PC-9 (cell line): ENCODE data around the gene CLPSL2. TPM values are rescaled to one million over a fixed set of nuclear protein-coding genes. Genes with fewer than 3 reads are reported as not detected.

Experiments
- BruUV-seq: library from RNA; stranded (reverse); fragments of 400-500 nt; replicated peaks from 2 replicates; lab custom pipeline; 2021; lab: Mats Ljungman, UMichigan
- CTCF ChIA-PET: fragments of 300-600 bp; sonication (Branson Sonifier 250); formaldehyde crosslinking; loops from one replicate; lab custom pipeline; 2022; ENCODE audit warnings: antibody characterized with exemption; lab: Charles Lee
- POLR2A ChIA-PET: fragments of 300-600 bp; sonication (Branson Sonifier 250); formaldehyde crosslinking; loops from one replicate; lab custom pipeline; 2022; ENCODE audit warnings: antibody characterized with exemption; ENCODE audit not compliant: unreplicated experiment; lab: Charles Lee
- DNase-seq, 2 experiments: peaks; one replicate each; pipeline versions ENCODE4 v3.0.0 to v3.0.0-alpha.2; 2015 to 2022; ENCODE audit warnings: mixed read lengths in 1 of 2
- H2AFZ ChIP-seq: fragments of 200-600 bp; sonication (generic); 2 replicates; pipeline ENCODE4 v1.8.1; 2017; ENCODE audit warnings: antibody characterized with exemption
- H3F3A ChIP-seq: fragments of 200-600 bp; sonication (generic); 2 replicates; pipeline ENCODE4 v1.8.1; 2017; ENCODE audit warnings: antibody characterized with exemption, mild to moderate bottlenecking, low read depth; ENCODE audit not compliant: insufficient read depth
- H3K27ac ChIP-seq: fragments of 200-600 bp; sonication (generic); 2 replicates; pipeline ENCODE4 v1.6.1; 2016; ENCODE audit warnings: mixed run types
- H3K27me3 ChIP-seq: fragments of 200-600 bp; sonication (generic); 2 replicates; pipeline ENCODE4 v1.6.1; 2016; ENCODE audit warnings: low read depth, mixed run types; ENCODE audit not compliant: insufficient read depth
- H3K36me3 ChIP-seq: fragments of 200-600 bp; sonication (generic); 2 replicates; pipeline ENCODE4 v1.6.1; 2016; ENCODE audit warnings: low read depth, mixed run types
- H3K4me1 ChIP-seq: fragments of 200-600 bp; sonication (generic); replicated peaks from 2 replicates; pipeline ENCODE4 v1.6.1; 2016; ENCODE audit warnings: mixed run types; ENCODE audit not compliant: insufficient read depth
- H3K4me2 ChIP-seq: fragments of 200-600 bp; sonication (generic); 2 replicates; pipeline ENCODE4 v1.6.1; 2017; ENCODE audit warnings: mixed run types
- H3K4me3 ChIP-seq: fragments of 200-600 bp; sonication (generic); 2 replicates; pipeline ENCODE4 v1.6.1; 2016; ENCODE audit warnings: mixed run types
- H3K79me2 ChIP-seq: fragments of 200-600 bp; sonication (generic); 2 replicates; pipeline ENCODE4 v1.6.1; 2017; ENCODE audit warnings: low read depth, mixed run types
- H3K9me2 ChIP-seq: fragments of 200-600 bp; sonication (generic); 2 replicates; pipeline ENCODE4 v1.8.1; 2017; ENCODE audit warnings: mild to moderate bottlenecking; ENCODE audit not compliant: insufficient read depth
- H3K9me3 ChIP-seq: fragments of 200-600 bp; sonication (generic); 2 replicates; pipeline ENCODE4 v1.8.1; 2016; ENCODE audit warnings: low read depth; ENCODE audit not compliant: insufficient read depth
- H4K20me1 ChIP-seq: fragments of 200-600 bp; sonication (generic); 2 replicates; pipeline ENCODE4 v1.8.1; 2017; ENCODE audit not compliant: insufficient read depth
- CTCF ChIP-seq: fragments of 200-600 bp; sonication (generic); conservative IDR thresholded peaks from 2 replicates; pipeline ENCODE4 v1.6.1; 2017; ENCODE audit warnings: mixed run types, antibody characterized with exemption, mild to moderate bottlenecking, moderate library complexity
- EZH2 ChIP-seq: fragments of 200-600 bp; sonication (generic); IDR thresholded peaks from 2 replicates; pipeline ENCODE4 v1.8.0; 2017; ENCODE audit warnings: antibody characterized with exemption, low read depth
- intact Hi-C: fragments of 100-400 bp; cut with micrococcal nuclease; formaldehyde crosslinking; loops from one replicate; pipeline ENCODE4 v1.10.0; 2022; ENCODE audit not compliant: unreplicated experiment
- total RNA-seq: library from RNA; stranded (reverse); gene quantifications from 2 replicates; pipeline ENCODE4 v1.2.3, GENCODE V29; 2021

CLPSL2 gene
- total RNA-seq, 1 experiment from 2014 or later, result 0.76 TPM

DNA sequence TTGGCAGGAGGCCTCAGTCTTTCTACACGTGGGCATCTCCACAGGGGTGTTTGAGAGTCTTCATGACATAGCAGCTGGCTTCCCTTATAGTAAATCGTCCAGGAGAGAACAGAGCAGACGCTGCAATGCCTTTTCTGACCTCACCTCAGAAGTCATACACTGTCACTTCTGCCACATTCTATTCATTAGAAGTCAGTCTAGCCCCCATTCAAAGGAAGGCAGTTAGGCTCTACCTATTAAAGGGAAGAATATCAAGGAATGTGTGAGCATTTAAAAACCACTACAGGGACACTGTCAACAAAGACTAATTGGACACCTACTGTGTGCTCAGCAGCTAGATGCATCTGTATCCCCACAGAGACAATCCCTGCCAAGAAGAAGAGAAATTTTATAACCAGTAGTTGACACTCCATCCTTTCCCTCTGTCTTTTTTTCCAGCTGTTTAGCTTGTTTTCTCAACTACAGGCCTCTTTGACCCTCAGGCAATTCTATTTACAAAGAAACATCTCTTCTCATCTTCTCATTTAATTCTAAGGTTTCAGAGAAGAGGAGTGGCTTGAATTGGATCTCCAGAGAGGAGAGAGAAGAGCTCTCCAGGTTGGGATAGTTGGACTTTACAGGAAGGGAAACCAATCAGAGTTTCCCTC is 21.0 kb upstream of the CLPSL2 start:
- H3K79me2 ChIP-seq, result no peaks in the 10 kb centered on the region
- CTCF ChIA-PET, result interaction anchor here (0.5 kb wide), 1 partner anchor 233 kb away, joined by 5 read pairs; no protein-coding TSS in a partner anchor
- TF ChIP-seq CTCF, result no peak
- no peak for TF ChIP-seq EZH2
- no TSS peak for BruUV-seq
- peaks cover 13% of the 10 kb centered on the region for H3K4me1 ChIP-seq
- H2AFZ ChIP-seq, result no peak overlapping the region
- H3K4me2 ChIP-seq, result 0 out of 2 replicates have a peak overlapping the region, but pooled peaks have one; percentile 15
- no peak overlapping the region for H3K27ac ChIP-seq
- intact Hi-C loops, result no loop called here
- no peaks in the 10 kb centered on the region for H3K9me3 ChIP-seq
- DNase-seq, result no peak
- POLR2A ChIA-PET, result no interaction called here
- no peak overlapping the region for H3K4me3 ChIP-seq
- peaks cover 14% of the 10 kb centered on the region for H3F3A ChIP-seq
- H4K20me1 ChIP-seq, result no peaks in the 10 kb centered on the region
- H3K36me3 ChIP-seq, result no peaks in the 10 kb centered on the region
- no peaks in the 10 kb centered on the region for H3K27me3 ChIP-seq
- no peaks in the 10 kb centered on the region for H3K9me2 ChIP-seq

DNA sequence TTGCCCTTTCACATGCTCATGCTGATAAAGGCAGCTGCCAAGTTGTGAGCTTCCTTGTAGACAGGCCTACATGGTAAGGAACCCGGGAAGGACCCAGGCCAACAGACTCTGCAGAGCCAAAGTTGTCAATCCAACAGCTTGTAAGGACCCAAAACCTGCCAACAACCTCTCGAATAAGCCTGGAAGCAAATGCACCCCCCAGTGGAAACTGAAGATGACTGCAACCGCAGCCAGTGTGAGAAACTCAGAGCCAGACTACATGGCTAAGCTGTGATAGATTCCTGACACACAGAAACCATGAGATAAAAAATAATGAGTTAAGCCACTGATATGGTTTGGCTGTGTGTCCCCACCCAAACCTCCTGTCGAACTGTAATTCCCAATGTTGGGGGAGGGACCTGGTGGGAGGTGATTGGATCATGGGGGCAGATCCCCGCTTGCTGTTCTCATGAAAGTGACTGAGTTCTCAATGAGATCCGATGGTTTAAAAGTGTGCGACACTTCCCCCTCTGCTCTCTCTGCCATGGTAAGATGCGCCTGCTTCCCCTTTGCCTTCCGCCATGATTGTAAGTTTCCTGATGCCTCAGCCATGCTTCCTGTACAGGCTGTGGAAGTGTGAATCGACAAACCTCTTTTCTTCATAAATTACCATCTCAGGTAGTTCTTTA is 18.8 kb upstream of the CLPSL2 start:
- Histone ChIP-seq H3K4me2 (no peak overlapping the region), H2AFZ (no peak overlapping the region), H3K27ac (no peak overlapping the region), H3K36me3 (no peaks in the 10 kb centered on the region), H3F3A (peaks cover 14% of the 10 kb centered on the region), H4K20me1 (no peaks in the 10 kb centered on the region), H3K9me2 (no peaks in the 10 kb centered on the region), H3K4me3 (no peak overlapping the region), H3K27me3 (no peaks in the 10 kb centered on the region), H3K9me3 (no peaks in the 10 kb centered on the region), H3K79me2 (no peaks in the 10 kb centered on the region), H3K4me1 (peaks cover 13% of the 10 kb centered on the region)
- intact Hi-C loops, result no loop called here
- TF ChIP-seq CTCF (peak; percentile 48; the same call in 1 of the 2 replicates), EZH2 (no peak)
- ChIA-PET CTCF (interaction anchor here (0.7 kb wide), 1 partner anchor 24 kb away, joined by 7 read pairs; no protein-coding TSS in a partner anchor), POLR2A (no interaction called here)
- no TSS peak for BruUV-seq
- DNase-seq, result no peak

- CTCF ChIA-PET, result interaction anchor here (0.6 kb wide), 1 partner anchor 255 kb away, joined by 3 read pairs; no protein-coding TSS in a partner anchor
- intact Hi-C loops, result no loop called here
- no peak for TF ChIP-seq EZH2
- TF ChIP-seq CTCF, result no peak
- Histone ChIP-seq H3K9me2 (no peaks in the 10 kb centered on the region), H3K4me1 (peaks cover 9% of the 10 kb centered on the region), H3K9me3 (no peaks in the 10 kb centered on the region), H3K4me2 (no peak overlapping the region), H3K36me3 (no peaks in the 10 kb centered on the region), H3F3A (peaks cover 13% of the 10 kb centered on the region), H3K4me3 (no peak overlapping the region), H3K27me3 (peaks cover 4% of the 10 kb centered on the region; the same call in 1 of the 2 replicates), H3K27ac (no peak overlapping the region), H2AFZ (no peak overlapping the region), H4K20me1 (no peaks in the 10 kb centered on the region), H3K79me2 (no peaks in the 10 kb centered on the region)
- BruUV-seq, result no TSS peak
- DNase-seq, result no peak
- POLR2A ChIA-PET, result interaction anchor here (0.7 kb wide), 1 partner anchor 463 kb away, joined by 5 read pairs; no protein-coding TSS in a partner anchor
Observed at GRCh38 chr6:35759426-35759825, 17.0 kb upstream of the CLPSL2 start.
